Measurements from ENCODE around the gene TM2D3.
A peak's percentile ranks its signal among the peaks of the same experiment; 100 is the strongest.

Gene TM2D3

GRCh38 chr15:101652098-101652785 is at the start of gene TM2D3:
Gene TM2D3, minus strand, starts transcription at chr15:101652381. Its CDS starts 20 bp downstream, at chr15:101652361.
- DNase-seq, result peak; percentile 96

GRCh38 chr15:101698314-101698713 is 46.1 kb upstream of the TM2D3 start:
- no peak for DNase-seq

DNA sequence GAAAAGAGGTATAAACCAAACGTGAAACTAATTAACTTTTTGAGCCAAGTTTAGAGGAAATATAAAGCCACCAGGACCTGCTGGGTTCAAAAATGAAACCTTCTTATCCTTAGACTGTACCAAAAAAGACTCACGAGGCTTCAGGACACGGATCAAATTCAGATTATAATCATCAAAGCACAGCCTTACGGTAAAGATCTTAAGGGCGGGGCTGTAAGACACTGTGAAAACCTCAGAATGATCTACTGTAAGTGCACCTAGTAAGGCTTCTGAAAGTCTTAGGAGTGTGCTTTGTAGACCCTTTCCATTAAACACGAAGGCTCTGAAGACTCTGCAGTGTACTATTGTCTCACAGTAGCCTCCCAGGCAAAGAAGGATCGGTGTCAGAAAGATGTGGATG is 45.3 kb upstream of the TM2D3 start:
- DNase-seq, result no peak

GRCh38 chr15:101696829-101697228 is 44.6 kb upstream of the TM2D3 start:
- DNase-seq, result no peak

- DNase-seq, result no peak
Observed at GRCh38 chr15:101694261-101694660, 42.1 kb upstream of the TM2D3 start.

- DNase-seq, result peak; percentile 26
Observed at GRCh38 chr15:101692801-101693598, 40.8 kb upstream of the TM2D3 start.

DNA sequence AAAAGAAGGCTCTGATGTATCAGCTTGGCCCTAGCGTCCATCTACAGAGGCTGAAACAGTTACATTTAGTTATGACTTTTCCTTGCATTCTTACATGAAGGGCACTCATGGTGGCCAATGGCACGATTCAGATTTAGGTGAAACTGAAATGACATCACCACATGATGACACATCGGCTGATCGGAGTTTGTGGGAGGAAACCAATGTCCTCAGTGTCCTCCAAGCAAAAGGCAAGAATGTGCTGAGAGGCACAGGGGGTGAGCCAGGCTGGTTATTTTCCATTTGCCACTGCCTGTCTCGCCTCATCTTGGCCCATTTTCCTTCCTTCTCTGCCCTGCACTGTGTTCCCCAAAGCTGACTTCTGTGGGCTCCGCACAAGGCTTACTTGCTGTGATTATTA is 37.7 kb upstream of the TM2D3 start:
- DNase-seq, result peak; percentile 60

- no peak for DNase-seq
Observed at GRCh38 chr15:101686718-101687117, 34.5 kb upstream of the TM2D3 start.

GRCh38 chr15:101684877-101685276 is 32.7 kb upstream of the TM2D3 start:
- no peak for DNase-seq

DNA sequence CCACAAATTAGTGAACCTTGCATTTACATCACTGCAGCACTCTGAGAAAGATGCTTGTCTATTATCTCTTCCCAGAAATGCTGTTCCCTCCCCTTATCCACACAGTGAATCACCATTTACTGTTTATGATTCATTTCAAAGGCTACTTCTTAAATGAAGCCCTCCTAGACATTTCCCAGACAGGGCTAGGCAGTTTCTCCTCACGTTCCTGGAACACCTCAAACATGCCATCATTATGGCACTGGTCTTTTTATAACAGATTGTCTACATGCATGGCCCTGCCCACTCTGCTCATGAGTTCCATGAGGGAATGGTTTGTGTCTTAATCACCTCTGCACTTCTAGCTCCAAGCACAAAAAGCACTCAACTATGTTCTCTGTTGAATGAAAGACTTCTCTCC is 32.2 kb upstream of the TM2D3 start:
- DNase-seq, result no peak

DNA sequence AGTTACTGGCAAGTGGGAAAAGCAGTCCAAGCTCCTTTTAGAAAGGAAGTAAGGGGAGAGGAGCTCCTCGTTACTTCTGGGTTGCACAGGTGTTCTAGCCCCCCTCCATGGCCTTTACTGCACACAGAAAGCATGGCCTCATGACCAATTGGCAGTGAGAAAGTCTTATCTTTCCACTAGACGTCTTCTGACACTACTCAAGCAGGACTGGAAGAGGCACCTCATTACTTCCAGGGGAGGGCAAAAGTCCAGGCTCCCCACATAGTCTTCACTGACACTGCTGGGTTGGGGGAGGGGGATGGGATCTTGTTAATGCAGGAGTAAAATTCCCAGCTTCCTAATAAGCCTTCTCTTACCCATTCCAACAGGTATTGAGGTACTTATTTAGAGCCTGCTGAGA is 27.6 kb upstream of the TM2D3 start:
- no peak for DNase-seq

GRCh38 chr15:101676921-101677329 is 24.7 kb upstream of the TM2D3 start:
- DNase-seq, result no peak

DNA sequence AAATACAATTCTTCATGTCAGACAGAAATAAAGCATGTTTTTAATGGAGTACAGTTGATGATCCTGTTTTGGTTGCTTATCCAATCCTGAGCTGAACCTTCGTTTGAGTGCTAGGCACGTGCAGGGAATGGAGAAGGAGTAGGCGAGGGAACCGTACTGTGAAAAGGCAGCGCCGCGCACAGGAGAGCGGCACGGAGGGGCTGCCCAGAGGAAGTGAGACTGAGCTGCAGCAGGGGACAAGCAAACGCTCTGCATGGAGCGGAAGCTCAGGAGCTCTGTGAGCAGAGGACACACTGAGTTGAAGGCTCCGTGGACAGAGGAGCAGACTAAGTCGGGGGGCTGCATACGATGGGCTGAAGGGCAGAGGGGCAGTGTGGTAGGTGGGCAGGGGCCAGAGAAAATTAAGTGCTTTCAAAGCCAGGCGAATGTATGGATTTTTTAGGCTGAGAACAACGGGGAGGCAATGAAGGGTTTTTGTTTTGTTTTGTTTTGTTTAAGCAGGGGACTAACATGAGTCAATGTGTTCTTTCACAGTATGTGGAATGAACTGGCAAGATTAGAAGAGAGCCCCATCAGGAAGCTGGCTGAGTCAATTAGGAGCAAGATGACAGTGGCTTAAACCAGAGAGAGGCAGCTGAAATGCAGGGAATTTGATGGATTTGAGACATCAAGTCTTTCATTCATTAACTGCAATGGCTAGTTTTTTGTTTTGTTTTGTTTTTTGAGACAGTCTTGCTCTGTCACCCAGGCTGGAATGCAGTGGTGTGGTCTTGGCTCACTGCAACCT is 23.8 kb upstream of the TM2D3 start:
- DNase-seq, result no peak

DNA sequence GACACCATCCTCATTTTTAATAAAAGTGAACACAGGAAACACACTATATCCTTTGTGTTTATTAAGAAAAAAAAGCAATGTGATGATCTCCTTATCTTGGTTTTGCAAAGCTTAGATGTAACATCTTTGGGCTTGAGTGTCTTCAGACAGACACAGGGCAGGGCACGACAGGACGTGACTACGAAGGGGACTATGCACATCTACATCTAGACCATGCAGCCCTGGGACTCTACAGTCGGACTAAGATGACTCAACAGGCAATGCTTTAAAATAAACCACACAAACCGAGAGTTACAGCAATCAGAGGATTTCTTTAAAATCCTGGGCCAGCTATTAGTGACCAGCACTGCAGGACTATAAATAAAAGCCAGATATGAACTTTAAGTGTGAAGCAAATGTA is 22.8 kb upstream of the TM2D3 start:
- DNase-seq, result no peak

GRCh38 chr15:101672298-101672697 is 20.1 kb upstream of the TM2D3 start:
- DNase-seq, result no peak

- no peak for DNase-seq
Observed at GRCh38 chr15:101669744-101670143, 17.6 kb upstream of the TM2D3 start.

DNA sequence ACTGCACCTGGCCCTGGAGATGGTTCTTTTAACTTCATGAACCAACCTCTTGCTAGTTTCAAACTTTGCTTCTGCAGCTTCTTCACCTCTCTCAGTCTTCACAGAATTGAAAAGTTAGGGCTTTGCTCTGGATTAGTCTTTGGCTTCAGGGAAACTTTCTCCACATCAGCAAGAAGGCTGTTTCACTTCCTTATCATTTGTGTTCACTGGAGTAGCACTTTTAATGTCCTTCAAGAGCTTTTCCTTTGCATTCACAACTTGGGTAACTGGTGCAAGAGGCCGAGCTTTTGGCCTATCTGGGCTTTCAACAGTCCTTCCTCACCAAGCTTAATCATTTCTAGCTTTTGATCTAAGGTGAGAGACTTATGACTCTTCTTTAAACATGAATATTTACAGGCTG is 15.7 kb upstream of the TM2D3 start:
- no peak for DNase-seq

DNA sequence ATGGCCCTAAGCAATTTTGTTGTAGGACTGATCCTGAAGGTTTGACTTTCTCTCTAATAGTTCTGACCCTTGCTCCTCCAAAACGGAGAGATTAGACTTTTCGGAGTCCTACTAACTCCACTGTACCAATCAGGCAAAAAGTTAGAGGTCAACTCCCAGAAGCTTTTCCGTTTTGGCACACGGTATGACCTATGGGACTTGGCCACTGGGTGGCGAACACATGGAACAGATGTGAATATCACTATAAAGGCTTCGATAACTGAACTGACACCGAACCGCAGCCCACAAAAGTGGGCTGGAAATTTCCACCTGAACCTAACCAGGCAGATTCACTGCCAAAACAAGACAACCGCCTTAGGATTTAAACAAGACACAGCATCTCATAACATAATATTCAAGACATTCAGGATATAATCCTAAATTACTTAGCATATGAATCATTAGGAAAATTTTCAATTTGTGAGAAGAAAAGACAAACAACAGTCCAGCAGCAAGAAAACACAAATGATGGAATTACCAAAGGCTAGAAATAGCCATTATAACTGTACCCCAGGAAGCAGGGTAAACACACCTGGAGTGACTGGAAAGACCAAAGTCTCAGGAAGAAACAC is 12.2 kb upstream of the TM2D3 start:
- no peak for DNase-seq

DNA sequence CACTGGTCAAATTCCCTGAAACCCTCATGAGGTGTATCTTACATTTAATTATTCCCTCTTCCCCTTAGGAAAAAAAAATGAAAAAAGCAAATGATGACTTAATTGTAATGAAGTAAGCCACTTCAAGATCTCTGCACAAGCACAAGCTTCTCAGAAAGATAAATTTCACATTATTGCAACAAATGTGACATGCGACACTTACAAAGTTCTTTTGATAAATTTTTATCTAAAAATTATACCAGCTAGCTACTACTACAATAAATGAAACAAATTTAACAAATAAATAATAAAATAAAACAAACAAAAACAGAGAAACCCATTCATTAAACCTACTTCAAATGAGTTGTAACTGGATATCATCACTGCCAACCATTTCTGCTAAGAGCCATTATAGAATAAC is 10.0 kb upstream of the TM2D3 start:
- DNase-seq, result no peak

DNA sequence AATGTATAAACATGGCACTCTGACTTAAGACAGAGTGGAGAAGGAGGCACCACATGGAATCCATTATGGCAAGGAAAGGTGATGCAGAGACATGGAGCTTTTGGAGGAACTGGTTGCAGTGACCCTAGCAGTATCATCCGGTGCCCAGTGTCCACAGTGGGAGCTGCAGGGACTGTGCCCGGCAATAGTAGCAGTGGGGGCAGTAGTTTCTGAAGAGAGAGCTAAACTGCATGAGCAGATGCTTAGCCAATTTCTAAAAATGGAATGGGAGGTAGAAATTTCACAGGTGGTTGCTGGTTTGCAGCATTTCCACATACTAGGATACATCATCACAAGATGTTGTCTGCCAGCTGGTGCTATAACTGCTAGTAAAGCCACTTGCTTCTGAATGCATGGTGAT is 7.8 kb upstream of the TM2D3 start:
- DNase-seq, result no peak

GRCh38 chr15:101657968-101658784 is 6.0 kb upstream of the TM2D3 start:
- DNase-seq, result no peak

- DNase-seq, result no peak
Observed at GRCh38 chr15:101657171-101657570, 5.0 kb upstream of the TM2D3 start.
